Suprapubic skin (tissue), 4 donors: ENCODE data around the gene PLXDC2. TPM values are rescaled to one million over a fixed set of nuclear protein-coding genes. Genes with fewer than 3 reads are reported as not detected.

Experiments used
- DNase-seq, 2 donors: peaks; one replicate each; pipeline ENCODE4 v3.0.0-alpha.2; 2019; ENCODE audit warnings: low spot score in 2 of 2
- H3K27ac ChIP-seq: fragments of 200-600 bp; sonication (generic); one replicate; pipeline ENCODE4 v1.5.1; 2019
- H3K27me3 ChIP-seq: fragments of 200-600 bp; sonication (generic); one replicate; pipeline ENCODE4 v1.5.1; 2019
- H3K36me3 ChIP-seq: fragments of 200-600 bp; sonication (generic); one replicate; pipeline ENCODE4 v1.5.1; 2019
- H3K4me1 ChIP-seq: fragments of 200-600 bp; sonication (generic); one replicate; pipeline ENCODE4 v1.5.1; 2019
- H3K4me3 ChIP-seq: fragments of 200-600 bp; sonication (generic); one replicate; pipeline ENCODE4 v1.5.1; 2019; ENCODE audit warnings: mild to moderate bottlenecking
- H3K9me3 ChIP-seq: fragments of 200-600 bp; sonication (generic); one replicate; pipeline ENCODE4 v1.5.1; 2019
- EP300 ChIP-seq: sonication (generic); formaldehyde crosslinking; IDR thresholded peaks from one replicate; pipeline ENCODE4 v1.6.1; 2017; ENCODE audit warnings: antibody characterized with exemption
- POLR2A ChIP-seq, 2 donors: fragments of 450-650 bp; IDR thresholded peaks; one replicate each; pipeline ENCODE4 v1.6.1; 2017; ENCODE audit warnings: antibody characterized with exemption in 2 of 2, mild to moderate bottlenecking in 2 of 2, moderate library complexity in 2 of 2
- POLR2AphosphoS5 ChIP-seq, 3 donors: sonication (generic); formaldehyde crosslinking; IDR thresholded peaks; one replicate each; pipeline ENCODE4 v1.6.1; 2017; ENCODE audit warnings: antibody characterized with exemption in 3 of 3
- WGBS: methylation state at CpG from one replicate; pipeline ENCODE4 v1.1.5; 2018; 5-methylcytosine and 5-hydroxymethylcytosine counted together
- total RNA-seq, 4 donors: library from RNA; depleted of rRNA; stranded (reverse); fragments of >200 nt; gene quantifications; one replicate each; pipeline ENCODE4 v1.1.0, GENCODE V29; 2016
- TF ChIP-seq, protein P1 (sequence below), 2 donors: fragments of 200-600 bp in 1 of 2; fragments of 450-650 bp in 1 of 2; sonication (generic) in 1 of 2; IDR thresholded peaks; one replicate each; pipeline ENCODE4 v1.5.1; 2016 to 2019; ENCODE audit warnings: antibody characterized with exemption in 2 of 2, mild to moderate bottlenecking in 1 of 2, moderate library complexity in 1 of 2

Gene PLXDC2
- total RNA-seq, 4 donors from 2014 or later = 93.0 to 97.0 (median 95.0) TPM

DNA sequence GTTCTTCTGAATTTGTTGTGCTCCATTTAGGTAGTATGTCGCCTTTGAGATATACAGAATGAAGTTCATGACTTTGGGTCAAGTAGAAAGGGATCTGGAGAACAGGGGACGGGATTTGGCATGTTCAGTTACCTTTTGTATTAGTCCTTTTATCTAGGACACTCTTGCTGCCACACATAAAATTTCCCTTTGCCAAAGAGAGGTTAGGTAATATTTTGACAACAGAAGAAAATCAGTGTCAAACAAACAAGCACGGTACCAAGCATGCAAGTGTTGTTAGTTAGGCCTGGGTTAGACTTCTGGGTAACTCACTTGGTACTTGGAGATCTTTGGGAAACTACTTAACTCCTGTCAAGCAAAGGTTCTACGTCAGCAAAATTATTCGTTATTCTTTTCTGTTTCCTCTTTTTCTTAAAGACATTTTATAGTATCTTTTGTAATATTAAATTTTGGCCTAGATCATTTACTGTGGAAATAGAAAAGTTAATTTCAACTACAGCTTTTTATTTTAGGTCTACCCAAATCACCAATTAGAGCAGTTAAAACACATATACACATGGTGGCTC, 116.7 kb downstream of the PLXDC2 start:
- Histone ChIP-seq H3K27me3 (no peaks in the 10 kb centered on the region), H3K36me3 (no peaks in the 10 kb centered on the region), H3K4me1 (peaks cover 39% of the 10 kb centered on the region), H3K9me3 (no peaks in the 10 kb centered on the region), H3K4me3 (no peak overlapping the region), H3K27ac (no peak overlapping the region)
- 63% methylated on average over 5 of the region's 5 CpGs for WGBS
- no peak for DNase-seq
- no peak for TF ChIP-seq POLR2A (IDR thresholded peaks at IDR 0.05)
- TF ChIP-seq, protein P1, sequence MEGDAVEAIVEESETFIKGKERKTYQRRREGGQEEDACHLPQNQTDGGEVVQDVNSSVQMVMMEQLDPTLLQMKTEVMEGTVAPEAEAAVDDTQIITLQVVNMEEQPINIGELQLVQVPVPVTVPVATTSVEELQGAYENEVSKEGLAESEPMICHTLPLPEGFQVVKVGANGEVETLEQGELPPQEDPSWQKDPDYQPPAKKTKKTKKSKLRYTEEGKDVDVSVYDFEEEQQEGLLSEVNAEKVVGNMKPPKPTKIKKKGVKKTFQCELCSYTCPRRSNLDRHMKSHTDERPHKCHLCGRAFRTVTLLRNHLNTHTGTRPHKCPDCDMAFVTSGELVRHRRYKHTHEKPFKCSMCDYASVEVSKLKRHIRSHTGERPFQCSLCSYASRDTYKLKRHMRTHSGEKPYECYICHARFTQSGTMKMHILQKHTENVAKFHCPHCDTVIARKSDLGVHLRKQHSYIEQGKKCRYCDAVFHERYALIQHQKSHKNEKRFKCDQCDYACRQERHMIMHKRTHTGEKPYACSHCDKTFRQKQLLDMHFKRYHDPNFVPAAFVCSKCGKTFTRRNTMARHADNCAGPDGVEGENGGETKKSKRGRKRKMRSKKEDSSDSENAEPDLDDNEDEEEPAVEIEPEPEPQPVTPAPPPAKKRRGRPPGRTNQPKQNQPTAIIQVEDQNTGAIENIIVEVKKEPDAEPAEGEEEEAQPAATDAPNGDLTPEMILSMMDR (IDR thresholded peaks at IDR 0.05) = no peak
- no peak for TF ChIP-seq POLR2AphosphoS5 (IDR thresholded peaks at IDR 0.05)
- TF ChIP-seq EP300 = no peak

DNA sequence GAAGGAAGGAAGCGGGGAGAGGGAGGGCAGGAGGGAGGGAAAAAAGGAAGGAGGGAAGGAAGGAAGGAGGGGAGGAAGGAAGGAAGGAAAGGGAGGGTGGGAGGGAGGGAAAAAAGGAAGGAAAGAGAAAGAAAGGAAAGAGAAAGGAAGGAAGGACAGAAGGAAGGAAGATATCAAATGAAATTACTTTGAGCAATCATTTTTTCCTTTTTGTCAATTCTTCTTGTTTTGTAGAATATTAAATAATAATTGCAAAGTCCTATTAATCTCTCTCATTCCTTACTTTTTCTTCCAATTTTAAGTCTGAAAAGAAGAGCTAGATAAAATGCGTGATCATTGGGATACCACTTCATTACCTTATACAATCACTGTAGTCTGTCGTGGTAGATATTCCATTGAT, 117.5 kb downstream of the PLXDC2 start:
- Histone ChIP-seq H3K9me3 (no peaks in the 10 kb centered on the region), H3K36me3 (no peaks in the 10 kb centered on the region), H3K4me1 (peaks cover 38% of the 10 kb centered on the region), H3K4me3 (no peak overlapping the region), H3K27ac (no peak overlapping the region), H3K27me3 (no peaks in the 10 kb centered on the region)
- no peak for DNase-seq
- no peak for TF ChIP-seq EP300
- TF ChIP-seq POLR2AphosphoS5 (IDR thresholded peaks at IDR 0.05) = no peak
- TF ChIP-seq, protein P1 (IDR thresholded peaks at IDR 0.05) = no peak
- TF ChIP-seq POLR2A (IDR thresholded peaks at IDR 0.05) = no peak
- WGBS = 91% methylated on average over 3 of the region's 3 CpGs

DNA sequence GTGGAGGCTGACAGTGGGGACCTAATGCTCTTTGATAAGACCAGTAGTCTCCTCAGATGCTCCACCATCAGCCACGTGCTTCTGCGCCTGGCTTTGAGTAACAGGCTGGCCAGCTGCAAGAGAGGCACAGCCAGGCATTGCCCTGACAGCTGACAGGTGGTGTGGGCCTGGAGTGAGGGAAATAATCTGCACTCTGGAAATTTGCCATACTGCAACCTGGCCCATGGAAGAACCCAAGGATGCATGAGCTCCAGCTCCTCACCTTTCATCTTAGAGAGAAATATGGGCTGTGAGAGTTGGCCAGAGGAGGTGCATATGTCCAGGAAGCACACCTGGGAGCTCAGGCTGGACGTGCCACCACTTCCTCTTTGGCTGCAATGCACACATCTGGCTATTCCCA, 118.9 kb downstream of the PLXDC2 start:
- H3K27ac ChIP-seq = no peak overlapping the region
- WGBS = 68% methylated on average over 2 of the region's 3 CpGs
- peaks cover 24% of the 10 kb centered on the region for H3K4me1 ChIP-seq
- no peaks in the 10 kb centered on the region for H3K36me3 ChIP-seq
- TF ChIP-seq POLR2AphosphoS5 (IDR thresholded peaks at IDR 0.05) = no peak
- no peak for DNase-seq
- no peaks in the 10 kb centered on the region for H3K27me3 ChIP-seq
- H3K4me3 ChIP-seq = no peak overlapping the region
- H3K9me3 ChIP-seq = no peaks in the 10 kb centered on the region

DNA sequence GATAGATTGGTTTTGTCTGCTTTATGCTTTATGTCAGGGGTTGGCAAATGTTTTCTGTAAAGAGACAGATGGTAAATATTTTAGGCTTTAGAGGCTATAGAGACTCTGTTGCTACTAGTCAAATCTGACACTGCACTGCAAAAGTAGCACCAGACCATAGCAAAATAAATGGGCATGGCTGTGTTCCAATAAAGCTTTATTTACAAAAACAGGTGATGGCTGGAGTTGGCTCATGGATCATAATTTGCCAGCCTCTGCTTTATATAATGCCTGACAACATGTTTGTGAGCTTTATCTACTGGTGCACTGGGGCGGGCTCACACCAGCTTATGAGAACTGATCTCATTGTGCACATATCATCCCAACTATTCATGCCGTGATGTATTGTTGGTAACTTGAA, 120.1 kb downstream of the PLXDC2 start:
- Histone ChIP-seq H3K4me3 (no peak overlapping the region), H3K4me1 (peaks cover 13% of the 10 kb centered on the region), H3K27ac (no peak overlapping the region), H3K9me3 (no peaks in the 10 kb centered on the region), H3K36me3 (no peaks in the 10 kb centered on the region), H3K27me3 (no peaks in the 10 kb centered on the region)
- WGBS = 100% methylated on average over 2 of the region's 2 CpGs
- DNase-seq = no peak
- TF ChIP-seq POLR2A (IDR thresholded peaks at IDR 0.05) (no peak), EP300 (no peak), POLR2AphosphoS5 (IDR thresholded peaks at IDR 0.05) (no peak)
- TF ChIP-seq, protein P1 (IDR thresholded peaks at IDR 0.05) = no peak

DNA sequence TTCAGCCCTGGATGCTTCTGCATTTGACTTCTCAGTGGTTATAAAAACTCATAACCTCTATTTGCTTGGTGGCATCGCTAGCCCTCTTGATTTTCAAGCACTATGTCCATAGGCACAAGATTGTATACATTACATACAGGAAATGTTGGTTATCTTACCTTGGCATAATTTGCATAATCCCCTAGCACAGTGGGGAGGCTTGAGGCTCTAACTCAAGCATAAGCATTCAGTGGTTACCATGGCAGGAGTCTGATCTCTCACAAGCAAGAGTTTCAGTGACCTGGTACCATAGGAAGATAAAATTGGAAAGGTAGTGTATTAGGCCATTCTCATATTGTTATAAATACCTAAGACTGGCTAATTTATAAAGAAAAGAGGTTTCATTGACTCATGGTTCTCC, 121.8 kb downstream of the PLXDC2 start:
- 89% methylated on average over 1 of the region's 1 CpG for WGBS
- no peak for DNase-seq
- Histone ChIP-seq H3K9me3 (no peaks in the 10 kb centered on the region), H3K4me3 (no peak overlapping the region), H3K4me1 (no peaks in the 10 kb centered on the region), H3K27ac (no peak overlapping the region), H3K36me3 (no peaks in the 10 kb centered on the region), H3K27me3 (no peaks in the 10 kb centered on the region)
- TF ChIP-seq POLR2A (IDR thresholded peaks at IDR 0.05) = no peak
- TF ChIP-seq POLR2AphosphoS5 (IDR thresholded peaks at IDR 0.05) = no peak
- no peak for TF ChIP-seq EP300
- TF ChIP-seq, protein P1 (IDR thresholded peaks at IDR 0.05) = no peak
